GM12878 (cell line): ENCODE data around the gene SMCO4. TPM values are rescaled to one million over a fixed set of nuclear protein-coding genes. Genes with fewer than 3 reads are reported as not detected.

ENCODE experiments used
- ATAC-seq: fragments of 200-7000 bp; cut with Tn5 transposase; 3 replicates; pipeline ENCODE4 v1.9.1; 2020; ENCODE audit warnings: mild to moderate bottlenecking, moderate library complexity
- BruUV-seq: library from RNA; stranded (reverse); fragments of 400-500 nt; replicated peaks from 2 replicates; lab custom pipeline; 2021; lab: Mats Ljungman, UMichigan
- CTCF ChIA-PET: fragments of 300-600 bp; sonication (Branson Sonifier 250); formaldehyde crosslinking; extraction: SDS; loops from one replicate; lab custom pipeline; 2021; ENCODE audit warnings: inconsistent platforms; lab: Yijun Ruan, JAX
- POLR2A ChIA-PET: fragments of 350-600 bp; formaldehyde crosslinking; extraction: SDS; loops from one replicate; lab custom pipeline; 2021; ENCODE audit warnings: inconsistent platforms; lab: Charles Lee
- RAD21 ChIA-PET: fragments of 300-600 bp; sonication (Branson Sonifier 250); formaldehyde crosslinking; loops from one replicate; lab custom pipeline; 2023; ENCODE audit warnings: antibody characterized with exemption; ENCODE audit not compliant: unreplicated experiment; lab: Charles Lee
- SMC1A ChIA-PET: fragments of 300-600 bp; sonication (Branson Sonifier 250); formaldehyde crosslinking; loops from one replicate; lab custom pipeline; 2023; ENCODE audit not compliant: unreplicated experiment, uncharacterized antibody; lab: Charles Lee
- DNase-seq: peaks from one replicate; pipeline ENCODE4 v3.0.0-alpha.2; 2011; ENCODE audit warnings: low read depth, low spot score
- FAIRE-seq: peaks from 3 replicates; lab custom pipeline; 2011; peaks lifted over from hg19 to GRCh38; lab: Jason Lieb, UNC
- H2AFZ ChIP-seq: 2 replicates; pipeline ENCODE4 v1.6.0; 2011; ENCODE audit warnings: low read depth, low read length, control low read depth; ENCODE audit not compliant: control insufficient read depth
- H3K27ac ChIP-seq: 2 replicates; pipeline ENCODE4 v1.5.1; 2011; ENCODE audit warnings: control low read depth; ENCODE audit not compliant: control insufficient read depth, insufficient read depth
- H3K27me3 ChIP-seq, 2 experiments: replicated peaks in 1 of 2; 2 replicates each; pipeline versions ENCODE4 v1.6.0 to v1.6.1; 2011; ENCODE audit warnings: low read length in 1 of 2; ENCODE audit not compliant: control insufficient read depth in 2 of 2, insufficient read depth in 2 of 2
- H3K36me3 ChIP-seq, 2 experiments: 2 replicates each; pipeline ENCODE4 v1.5.1; 2011; ENCODE audit warnings: low read length in 1 of 2; ENCODE audit not compliant: control insufficient read depth in 2 of 2, insufficient read depth in 2 of 2
- H3K4me1 ChIP-seq: 2 replicates; pipeline ENCODE4 v1.6.1; 2011; ENCODE audit warnings: mild to moderate bottlenecking, low read length, moderate library complexity, mixed read lengths; ENCODE audit not compliant: control insufficient read depth, insufficient read depth
- H3K4me2 ChIP-seq: 2 replicates; pipeline ENCODE4 v1.6.0; 2011; ENCODE audit warnings: control low read depth; ENCODE audit not compliant: control insufficient read depth, insufficient read depth
- H3K4me3 ChIP-seq: fragments of 200-600 bp; sonication (generic); 2 replicates; pipeline ENCODE4 v1.5.1; 2016
- H3K79me2 ChIP-seq: 2 replicates; pipeline ENCODE4 v1.6.0; 2011; ENCODE audit warnings: low read length; ENCODE audit not compliant: control insufficient read depth, insufficient read depth
- H3K9ac ChIP-seq: 2 replicates; pipeline ENCODE4 v1.8.0; 2011; ENCODE audit warnings: low read length, control low read depth, mixed read lengths; ENCODE audit not compliant: control insufficient read depth, insufficient read depth
- H3K9me3 ChIP-seq: replicated peaks from 3 replicates; pipeline ENCODE4 v1.5.1; 2011; ENCODE audit warnings: mild to moderate bottlenecking, low read length; ENCODE audit not compliant: control insufficient read depth, insufficient read depth
- H4K20me1 ChIP-seq: 2 replicates; pipeline ENCODE4 v1.6.0; 2011; ENCODE audit not compliant: control insufficient read depth, insufficient read depth
- CREB1 ChIP-seq: IDR thresholded peaks from 2 replicates; pipeline ENCODE4 v1.6.1; 2012; ENCODE audit warnings: low read depth, mild to moderate bottlenecking, inconsistent platforms
- MYB ChIP-seq: fragments of 150-350 bp; IDR thresholded peaks from 2 replicates; pipeline ENCODE4 v1.6.1; 2014; ENCODE audit warnings: mild to moderate bottlenecking, low read depth, low read length, borderline replicate concordance
- MYC ChIP-seq: IDR thresholded peaks from 2 replicates; pipeline ENCODE4 v1.6.1; 2011; ENCODE audit warnings: mild to moderate bottlenecking, low read length, moderate library complexity, inconsistent platforms; ENCODE audit not compliant: insufficient read depth, insufficient replicate concordance, insufficient read length, severe bottlenecking
- NFXL1 ChIP-seq: fragments of 450-650 bp; IDR thresholded peaks from 2 replicates; pipeline ENCODE4 v1.6.1; 2017; ENCODE audit warnings: antibody characterized with exemption, mild to moderate bottlenecking, borderline replicate concordance
- SMARCA5 ChIP-seq: fragments of 450-650 bp; IDR thresholded peaks from 2 replicates; pipeline ENCODE4 v1.6.1; 2017; ENCODE audit warnings: mild to moderate bottlenecking
- SREBF2 ChIP-seq: IDR thresholded peaks from 2 replicates; pipeline ENCODE4 v1.6.1; 2012; ENCODE audit warnings: mild to moderate bottlenecking, low read length
- SUZ12 ChIP-seq: fragments of 200-600 bp; sonication (generic); IDR thresholded peaks from one replicate; pipeline ENCODE4 v1.6.1; 2018; ENCODE audit warnings: antibody characterized with exemption, mild to moderate bottlenecking; ENCODE audit not compliant: unreplicated experiment
- TCF12 ChIP-seq: IDR thresholded peaks from 2 replicates; pipeline ENCODE4 v1.6.1; 2011; ENCODE audit warnings: low read depth, mild to moderate bottlenecking, low read length
- ZBED1 ChIP-seq: IDR thresholded peaks from 2 replicates; pipeline ENCODE4 v1.6.1; 2016; ENCODE audit warnings: borderline replicate concordance
- ZZZ3 ChIP-seq: IDR thresholded peaks from 2 replicates; pipeline ENCODE4 v1.6.1; 2011; ENCODE audit warnings: low read depth; ENCODE audit not compliant: control insufficient read depth, insufficient read length
- whole genome bisulfite sequencing: methylation state at CpG from one replicate; pipeline ENCODE4 v1.1.6; 2016; ENCODE audit warnings: low lambda C conversion rate; ENCODE audit not compliant: insufficient replicate concordance, insufficient coverage; ENCODE audit errors: missing lambda C conversion rate; 5-methylcytosine and 5-hydroxymethylcytosine counted together
- in situ Hi-C: fragments of 300-500 bp; cut with MboI; formaldehyde crosslinking; loops from 9 replicates; pipeline ENCODE4 v1.14.3; 2018; ENCODE audit warnings: mixed read lengths
- intact Hi-C: fragments of 100-400 bp; cut with micrococcal nuclease; formaldehyde crosslinking; loops from one replicate; pipeline ENCODE4 v1.14.2; 2022; ENCODE audit not compliant: unreplicated experiment
- polyA plus RNA-seq, 11 experiments: library from polyadenylated mRNA; depleted of rRNA in 4 of 11; unstranded in 6 of 11; stranded (reverse) in 5 of 11; fragments of >200 nt; fragmentation: Nextera tagmentation in 4 of 11; fragmentation: Illumina TruSeq in 1 of 11; extraction: Ambion mirVana in 4 of 11; extraction: Trizol in 1 of 11; gene quantifications; 1 replicate in 1 of 11; 2 replicates in 10 of 11; pipeline versions ENCODE4 v1.2.1 to v1.2.3, GENCODE V29; 2011 to 2016; ENCODE audit warnings: inconsistent platforms in 2 of 11, missing spikeins in 2 of 11, low read depth in 1 of 11
- total RNA-seq, 4 experiments: library from RNA; depleted of rRNA in 3 of 4; stranded (reverse); fragments of >200 nt in 3 of 4; fragmentation: Illumina TruSeq in 1 of 4; extraction: Trizol in 1 of 4; gene quantifications; 2 replicates each; pipeline versions ENCODE4 v1.2.1 to v1.2.3, GENCODE V29; 2013 to 2021
- TF ChIP-seq, protein P1 (sequence below): IDR thresholded peaks from 2 replicates; pipeline ENCODE4 v1.6.1; 2011; ENCODE audit warnings: low read depth, low read length, improper control_type of control experiment, borderline replicate concordance

The SMCO4 gene
- total and polyA plus RNA-seq, 10 of the 15 experiments (the other 5 are each of a cell fraction or from before 2014, with no cell fraction given), result 3.6 to 59.9 (median 27.9) TPM

DNA sequence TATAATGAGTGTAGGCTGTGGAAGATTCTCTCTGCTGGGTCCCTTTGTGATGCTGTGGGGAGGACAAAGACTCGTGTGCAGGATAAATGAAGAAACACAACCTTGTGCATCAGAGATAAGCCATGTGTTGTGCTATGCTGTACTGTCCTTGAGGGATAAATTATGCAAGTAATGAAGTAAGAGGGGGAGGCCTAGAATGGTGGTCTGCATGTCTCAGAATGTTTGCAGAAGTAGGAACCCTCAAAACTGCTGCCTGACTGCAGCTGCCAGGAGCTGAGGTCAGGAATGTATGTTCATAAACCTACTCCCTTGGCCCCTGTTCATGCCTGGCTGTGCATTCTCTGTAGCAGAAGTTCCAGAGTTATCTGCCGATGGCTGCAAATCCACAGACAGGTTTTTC, 4.6 kb upstream of the SMCO4 start:
- FAIRE-seq (no peak), ATAC-seq (no peak), DNase-seq (no peak)
- no peaks in the 10 kb centered on the region for H3K9me3 ChIP-seq
- ChIA-PET POLR2A (interaction anchor here (0.6 kb wide), 1 partner anchor 208 kb away, joined by 6 read pairs; no protein-coding TSS in a partner anchor), RAD21 (no interaction called here), CTCF (interaction anchor here (0.6 to 3.9 kb wide), 3 partner anchors 105 to 320 kb away, joined by 3 to 22 read pairs (median 18); no protein-coding TSS in a partner anchor), SMC1A (interaction anchor here (0.7 to 2.1 kb wide), 7 partner anchors 10 to 1310 kb away, joined by 3 to 6 read pairs (median 3); no protein-coding TSS in a partner anchor)
- H3K27me3 ChIP-seq, result no peaks in the 10 kb centered on the region
- BruUV-seq, result no TSS peak
- no peak overlapping the region for H3K4me3 ChIP-seq
- intact Hi-C loops, result no loop called here
- peaks cover 3% of the 10 kb centered on the region; the same call in 1 of the 2 replicates for H3K4me1 ChIP-seq
- H3K4me2 ChIP-seq, result no peak overlapping the region
- no peak overlapping the region for H3K9ac ChIP-seq
- TF ChIP-seq ZBED1, result no peak
- TF ChIP-seq, protein P1, sequence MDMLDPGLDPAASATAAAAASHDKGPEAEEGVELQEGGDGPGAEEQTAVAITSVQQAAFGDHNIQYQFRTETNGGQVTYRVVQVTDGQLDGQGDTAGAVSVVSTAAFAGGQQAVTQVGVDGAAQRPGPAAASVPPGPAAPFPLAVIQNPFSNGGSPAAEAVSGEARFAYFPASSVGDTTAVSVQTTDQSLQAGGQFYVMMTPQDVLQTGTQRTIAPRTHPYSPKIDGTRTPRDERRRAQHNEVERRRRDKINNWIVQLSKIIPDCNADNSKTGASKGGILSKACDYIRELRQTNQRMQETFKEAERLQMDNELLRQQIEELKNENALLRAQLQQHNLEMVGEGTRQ, result no peak
- TF ChIP-seq TCF12, result no peak
- no peak for TF ChIP-seq MYB
- TF ChIP-seq CREB1, result no peak
- TF ChIP-seq ZZZ3, result no peak
- TF ChIP-seq SMARCA5, result no peak
- no peak for TF ChIP-seq MYC
- no peak for TF ChIP-seq SUZ12
- no peak for TF ChIP-seq SREBF2
- TF ChIP-seq NFXL1, result no peak
- H3K79me2 ChIP-seq, result no peaks in the 10 kb centered on the region
- WGBS, result 6% methylated on average over 2 of the region's 2 CpGs
- no peaks in the 10 kb centered on the region for H3K36me3 ChIP-seq
- in situ Hi-C loops, result no loop called here
- H2AFZ ChIP-seq, result no peak overlapping the region
- H3K27ac ChIP-seq, result no peak overlapping the region
- H4K20me1 ChIP-seq, result no peaks in the 10 kb centered on the region
